Measurements from ENCODE around the gene HORMAD2. TPM values are rescaled to one million over a fixed set of nuclear protein-coding genes. Genes with fewer than 3 reads are reported as not detected.
A peak's percentile ranks its signal among the peaks of the same experiment; 100 is the strongest.

Gene HORMAD2
- total RNA-seq, 1 donor from 2014 or later = not detected

- DNase-seq (ENCODE audit: extremely low read depth, low read depth, low spot score) = no peak
Observed at GRCh38 chr22:30222321-30222720, 142.1 kb downstream of the HORMAD2 start.

GRCh38 chr22:30223303-30223702, 143.0 kb downstream of the HORMAD2 start:
- no peak for DNase-seq (ENCODE audit: extremely low read depth, low read depth, low spot score)

GRCh38 chr22:30224161-30224857, 144.0 kb downstream of the HORMAD2 start:
- DNase-seq (ENCODE audit: extremely low read depth, low read depth, low spot score) = no peak

GRCh38 chr22:30225220-30225927, 145.1 kb downstream of the HORMAD2 start:
- no peak for DNase-seq (ENCODE audit: extremely low read depth, low read depth, low spot score)

GRCh38 chr22:30226192-30226832, 146.0 kb downstream of the HORMAD2 start:
- DNase-seq (ENCODE audit: extremely low read depth, low read depth, low spot score) = peak; percentile 14

Other genes starting within 250 kb of the HORMAD2 start
- gene ASCC2, start 242.2 kb upstream of the HORMAD2 start, total RNA-seq = 40.3 and 57.2 TPM in 2 replicates
- gene MTMR3, start 197.3 kb upstream of the HORMAD2 start, total RNA-seq = 22.2 and 25.5 TPM in 2 replicates
- gene LIF, start 166.3 kb downstream of the HORMAD2 start, total RNA-seq = 16.6 and 25.2 TPM in 2 replicates
- gene OSM, start 186.4 kb downstream of the HORMAD2 start, total RNA-seq = not detected in 2 replicates
- 13.4 and 18.2 TPM in 2 replicates for gene CASTOR1, start 209.0 kb downstream of the HORMAD2 start, total RNA-seq
- 17.9 and 18.2 TPM in 2 replicates for gene TBC1D10A, start 246.5 kb downstream of the HORMAD2 start, total RNA-seq